Measurements from ENCODE around the gene ACP7.

DNA sequence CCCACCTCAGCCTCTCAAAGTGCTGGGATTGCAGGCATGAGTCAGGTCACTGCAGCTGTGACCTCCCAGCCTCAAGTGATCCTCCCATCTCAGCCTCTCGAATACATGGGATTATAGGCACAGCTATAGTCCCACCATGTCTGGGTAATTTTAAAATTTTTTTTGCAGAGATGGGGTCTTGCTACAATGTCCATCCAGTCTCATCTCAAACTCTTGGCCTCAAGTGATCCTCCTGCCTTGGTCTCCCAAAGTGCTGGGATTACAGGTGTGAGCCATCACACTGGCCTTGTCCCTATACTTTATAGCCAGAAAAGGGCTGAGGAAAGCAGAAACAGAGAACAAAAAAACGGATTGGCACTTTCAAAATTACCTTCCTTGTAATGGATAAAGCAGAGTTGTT is 47.0 kb upstream of the ACP7 start:
- TF ChIP-seq, protein P1, sequence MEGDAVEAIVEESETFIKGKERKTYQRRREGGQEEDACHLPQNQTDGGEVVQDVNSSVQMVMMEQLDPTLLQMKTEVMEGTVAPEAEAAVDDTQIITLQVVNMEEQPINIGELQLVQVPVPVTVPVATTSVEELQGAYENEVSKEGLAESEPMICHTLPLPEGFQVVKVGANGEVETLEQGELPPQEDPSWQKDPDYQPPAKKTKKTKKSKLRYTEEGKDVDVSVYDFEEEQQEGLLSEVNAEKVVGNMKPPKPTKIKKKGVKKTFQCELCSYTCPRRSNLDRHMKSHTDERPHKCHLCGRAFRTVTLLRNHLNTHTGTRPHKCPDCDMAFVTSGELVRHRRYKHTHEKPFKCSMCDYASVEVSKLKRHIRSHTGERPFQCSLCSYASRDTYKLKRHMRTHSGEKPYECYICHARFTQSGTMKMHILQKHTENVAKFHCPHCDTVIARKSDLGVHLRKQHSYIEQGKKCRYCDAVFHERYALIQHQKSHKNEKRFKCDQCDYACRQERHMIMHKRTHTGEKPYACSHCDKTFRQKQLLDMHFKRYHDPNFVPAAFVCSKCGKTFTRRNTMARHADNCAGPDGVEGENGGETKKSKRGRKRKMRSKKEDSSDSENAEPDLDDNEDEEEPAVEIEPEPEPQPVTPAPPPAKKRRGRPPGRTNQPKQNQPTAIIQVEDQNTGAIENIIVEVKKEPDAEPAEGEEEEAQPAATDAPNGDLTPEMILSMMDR (IDR thresholded peaks at IDR 0.05; ENCODE audit: insufficient read depth, low read length, poor library complexity, severe bottlenecking): no peak
- no peak for TF ChIP-seq EZH2phosphoT487 (conservative IDR thresholded peaks at IDR 0.05; ENCODE audit: low read length)
